Calu3 (cell line): ENCODE data around the gene KRT80. TPM values are rescaled to one million over a fixed set of nuclear protein-coding genes. Genes with fewer than 3 reads are reported as not detected.

Source experiments
- BruUV-seq: library from RNA; stranded (reverse); fragments of 400-500 nt; replicated peaks from 2 replicates; lab custom pipeline; 2021; lab: Mats Ljungman, UMichigan
- CTCF ChIA-PET: fragments of 300-600 bp; sonication (Branson Sonifier 250); formaldehyde crosslinking; loops from one replicate; lab custom pipeline; 2022; ENCODE audit warnings: antibody characterized with exemption; lab: Charles Lee
- DNase-seq: peaks from one replicate; pipeline ENCODE4 v3.0.0; 2022
- H3K27ac Mint-ChIP-seq: one replicate; pipeline ENCODE4 v1.8.0; 2022; ENCODE audit warnings: mixed read lengths; ENCODE audit not compliant: unreplicated experiment
- H3K27me3 Mint-ChIP-seq: one replicate; pipeline ENCODE4 v1.8.0; 2022; ENCODE audit warnings: mixed read lengths; ENCODE audit not compliant: unreplicated experiment
- H3K36me3 Mint-ChIP-seq: one replicate; pipeline ENCODE4 v1.8.0; 2022; ENCODE audit warnings: mild to moderate bottlenecking, moderate library complexity, mixed read lengths; ENCODE audit not compliant: insufficient read depth, unreplicated experiment
- H3K4me1 Mint-ChIP-seq: one replicate; pipeline ENCODE4 v1.8.0; 2022; ENCODE audit warnings: mild to moderate bottlenecking, low read depth, mixed read lengths; ENCODE audit not compliant: unreplicated experiment
- H3K4me3 Mint-ChIP-seq: one replicate; pipeline ENCODE4 v1.8.0; 2022; ENCODE audit warnings: mild to moderate bottlenecking, low read depth, moderate library complexity, mixed read lengths; ENCODE audit not compliant: unreplicated experiment
- H3K9me3 Mint-ChIP-seq: one replicate; pipeline ENCODE4 v1.8.0; 2022; ENCODE audit warnings: low read depth, mixed read lengths; ENCODE audit not compliant: unreplicated experiment
- CTCF ChIP-seq: fragments of 200-600 bp; IDR thresholded peaks from one replicate; pipeline ENCODE4 v1.8.0; 2022; ENCODE audit warnings: antibody characterized with exemption; ENCODE audit not compliant: unreplicated experiment
- intact Hi-C: fragments of 100-400 bp; cut with micrococcal nuclease; formaldehyde crosslinking; loops from one replicate; pipeline ENCODE4 v1.10.0; 2022; ENCODE audit not compliant: unreplicated experiment
- total RNA-seq: library from RNA; stranded (reverse); gene quantifications from 2 replicates; pipeline ENCODE4 v1.2.3, GENCODE V29; 2022

The KRT80 gene
- total RNA-seq, 1 experiment from 2014 or later, result 45.5 TPM

GRCh38 chr12:52238916-52239646, 47.3 kb upstream of the KRT80 start:
- peak overlapping the region; percentile 85 for H3K4me3 Mint-ChIP-seq
- peaks cover 98% of the 10 kb centered on the region for H3K36me3 Mint-ChIP-seq
- H3K27ac Mint-ChIP-seq, result peak overlapping the region; percentile 97
- peaks cover 52% of the 10 kb centered on the region for H3K4me1 Mint-ChIP-seq
- CTCF ChIA-PET, result no interaction called here
- no peak for TF ChIP-seq CTCF
- BruUV-seq, result no TSS peak
- intact Hi-C loops, result loop anchor here (10.0 kb wide), 1 partner anchor 46 kb away; no protein-coding TSS in a partner anchor
- DNase-seq, result no peak
- H3K9me3 Mint-ChIP-seq, result no peaks in the 10 kb centered on the region
- no peaks in the 10 kb centered on the region for H3K27me3 Mint-ChIP-seq

GRCh38 chr12:52238207-52238840, 46.5 kb upstream of the KRT80 start:
- intact Hi-C loops, result loop anchor here (10.0 kb wide), 1 partner anchor 46 kb away; no protein-coding TSS in a partner anchor
- H3K36me3 Mint-ChIP-seq, result peaks cover 98% of the 10 kb centered on the region
- peak; percentile 6 for DNase-seq
- no peak for TF ChIP-seq CTCF
- BruUV-seq, result no TSS peak
- peak overlapping the region; percentile 97 for H3K27ac Mint-ChIP-seq
- CTCF ChIA-PET, result interaction anchor here (1.9 kb wide), 1 partner anchor 17 kb away, joined by 7 read pairs; no protein-coding TSS in a partner anchor
- peaks cover 44% of the 10 kb centered on the region for H3K4me1 Mint-ChIP-seq
- H3K4me3 Mint-ChIP-seq, result peak overlapping the region; percentile 85
- no peaks in the 10 kb centered on the region for H3K9me3 Mint-ChIP-seq
- H3K27me3 Mint-ChIP-seq, result no peaks in the 10 kb centered on the region

GRCh38 chr12:52236386-52237050, 44.7 kb upstream of the KRT80 start:
- Mint-ChIP-seq H3K27ac (peak overlapping the region; percentile 97), H3K27me3 (no peaks in the 10 kb centered on the region), H3K4me3 (peak overlapping the region; percentile 85), H3K4me1 (peaks cover 53% of the 10 kb centered on the region), H3K36me3 (peaks cover 98% of the 10 kb centered on the region), H3K9me3 (no peaks in the 10 kb centered on the region)
- DNase-seq, result no peak
- no TSS peak for BruUV-seq
- CTCF ChIA-PET, result interaction anchor here (0.6 to 1.9 kb wide), 2 partner anchors 15 to 42 kb away, joined by 5 to 7 read pairs; no protein-coding TSS in a partner anchor
- no peak for TF ChIP-seq CTCF
- intact Hi-C loops, result loop anchor here (10.0 kb wide), 1 partner anchor 48 kb away; no protein-coding TSS in a partner anchor

GRCh38 chr12:52235822-52236361, 44.1 kb upstream of the KRT80 start:
- no peak for DNase-seq
- intact Hi-C loops, result loop anchor here (10.0 kb wide), 1 partner anchor 49 kb away; no protein-coding TSS in a partner anchor
- Mint-ChIP-seq H3K36me3 (peaks cover 98% of the 10 kb centered on the region), H3K27me3 (no peaks in the 10 kb centered on the region), H3K4me1 (peaks cover 53% of the 10 kb centered on the region), H3K4me3 (peak overlapping the region; percentile 85), H3K27ac (peak overlapping the region; percentile 97), H3K9me3 (no peaks in the 10 kb centered on the region)
- CTCF ChIA-PET, result no interaction called here
- no TSS peak for BruUV-seq
- TF ChIP-seq CTCF, result no peak
